GM18519 (cell line): ENCODE data around the gene TOP2A.
"Not testable (repeated sequence)": the region's sequence is repeated elsewhere in the genome, so short reads cannot be mapped to it uniquely, and the experiment has no call there.

Source experiments
- ATAC-seq: cut with Tn5 transposase; IDR thresholded peaks from one replicate; pipeline ENCODE4 v1.9.1; 2021; ENCODE audit warnings: mild to moderate bottlenecking, moderate library complexity; ENCODE audit not compliant: unreplicated experiment, low FRiP score

The TOP2A gene

GRCh38 chr17:40431231-40431602 lies 13.5 kb upstream of the TOP2A start:
- no peak for ATAC-seq

- no peak for ATAC-seq
These were observed 12.9 kb upstream of the TOP2A start for GRCh38 chr17:40430272-40431230.

- no peak for ATAC-seq
These were observed 9.4 kb upstream of the TOP2A start for GRCh38 chr17:40427002-40427491.

GRCh38 chr17:40425741-40426140 lies 8.0 kb upstream of the TOP2A start:
- ATAC-seq, result no peak

DNA sequence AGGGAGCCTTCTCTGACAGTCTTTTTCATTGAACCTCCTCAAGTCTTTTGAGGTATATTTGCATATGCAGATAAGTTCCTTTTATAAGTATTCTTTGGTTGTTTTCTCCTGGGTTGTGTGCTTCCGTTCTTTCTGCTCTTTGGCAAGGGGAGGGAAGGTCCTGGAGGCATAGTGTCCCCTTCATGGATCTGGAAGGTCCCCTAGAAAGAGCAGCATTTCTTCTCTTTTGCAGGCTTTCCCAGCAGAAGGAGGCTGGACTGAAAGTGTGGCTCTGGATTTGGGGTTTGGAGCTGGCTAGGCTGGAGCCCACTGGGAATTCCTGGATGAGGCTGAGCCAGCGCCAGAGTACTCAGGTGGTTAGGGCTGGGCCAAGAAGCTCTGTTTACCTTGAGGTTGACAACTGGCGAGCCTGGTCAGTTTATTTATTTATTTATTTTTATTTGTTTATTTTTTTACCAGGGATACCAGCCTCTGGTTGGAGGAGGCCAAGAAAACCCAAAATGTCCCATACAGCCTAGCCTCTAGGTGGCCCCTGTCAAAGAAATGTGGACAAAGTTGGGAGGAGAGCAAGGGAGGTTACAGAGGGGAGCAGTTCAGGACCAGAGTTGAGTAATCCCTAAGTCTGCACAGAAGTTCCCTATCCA lies 5.4 kb upstream of the TOP2A start:
- no peak for ATAC-seq

DNA sequence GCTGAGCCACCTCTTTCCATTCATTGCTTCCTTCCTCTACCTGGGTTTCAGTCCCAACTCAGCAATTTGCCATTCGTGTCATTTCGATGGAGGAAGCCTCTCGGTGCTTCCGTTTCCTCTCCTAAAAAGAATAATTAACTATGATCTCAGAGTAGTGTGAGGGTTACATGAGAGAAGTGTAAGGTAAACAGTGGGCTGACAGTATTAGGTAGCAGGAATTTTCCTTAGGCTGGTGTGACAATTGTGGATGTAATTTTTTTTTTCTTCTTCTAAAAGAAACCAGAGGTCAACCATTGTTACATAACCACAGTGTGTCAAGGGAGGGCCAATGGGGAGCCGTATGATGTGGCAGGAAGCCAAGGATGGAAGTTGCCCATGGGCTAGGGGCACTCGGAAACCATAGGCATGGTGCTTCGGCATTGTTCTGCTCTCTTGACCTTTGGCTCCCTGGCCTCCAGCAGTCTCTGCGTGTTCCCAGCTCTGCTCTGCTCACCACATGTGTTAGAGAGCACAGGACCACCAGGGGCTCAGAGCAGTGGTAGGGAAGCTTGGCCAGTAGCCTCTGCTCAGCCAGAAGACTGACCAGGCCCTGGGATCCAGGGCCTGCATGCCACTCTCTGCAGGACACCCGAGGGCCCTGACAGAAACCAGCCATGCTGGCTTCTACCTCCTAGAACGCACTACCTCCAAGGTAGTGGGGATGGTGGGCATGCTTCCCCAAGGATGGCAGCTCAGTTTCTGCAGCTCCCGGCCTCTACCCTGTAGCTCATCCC lies 2.0 kb upstream of the TOP2A start:
- ATAC-seq, result no peak

DNA sequence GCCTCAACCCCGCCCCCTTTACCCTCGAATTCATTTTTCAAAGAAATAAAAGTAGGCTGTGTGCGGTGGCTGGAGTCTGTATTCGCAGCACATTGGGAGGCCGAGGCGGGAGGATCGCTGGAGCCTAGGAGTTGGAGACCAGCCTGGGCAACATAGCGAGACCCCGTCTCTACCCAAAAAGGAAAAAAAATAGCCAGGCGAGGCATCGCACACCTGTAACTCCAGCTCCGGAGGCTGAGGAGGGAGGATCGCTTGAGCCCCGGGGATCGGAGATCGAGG lies 671 bp upstream of the TOP2A start:
- no peak for ATAC-seq

- ATAC-seq, result no peak
These were observed 463 bp downstream of the TOP2A start for GRCh38 chr17:40417258-40417608.

GRCh38 chr17:40416671-40417070 lies 1.0 kb downstream of the TOP2A start:
- ATAC-seq, result no peak

- ATAC-seq, result no peak
These were observed 2.3 kb downstream of the TOP2A start for GRCh38 chr17:40415390-40415789.

DNA sequence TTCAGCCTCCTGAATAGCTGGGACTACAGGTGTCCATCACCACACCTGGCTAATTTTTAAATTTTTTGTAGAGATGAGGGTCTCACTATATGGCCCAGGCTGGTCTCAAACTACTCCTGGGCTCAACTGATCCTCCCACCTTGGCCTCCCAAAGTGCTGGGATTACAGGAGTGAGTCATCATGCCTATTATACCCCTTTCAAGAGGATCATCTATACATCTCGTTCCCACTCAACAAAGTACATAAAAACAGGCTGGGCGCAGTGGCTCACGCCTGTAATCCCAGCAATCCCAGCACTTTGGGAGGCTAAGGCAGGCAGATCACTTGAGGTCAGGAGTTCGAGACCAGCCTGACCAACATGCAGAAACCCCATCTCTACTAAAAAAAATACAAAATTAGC lies 3.4 kb downstream of the TOP2A start:
- not testable (repeated sequence) for ATAC-seq

GRCh38 chr17:40412880-40413279 lies 4.8 kb downstream of the TOP2A start:
- ATAC-seq, result no peak

GRCh38 chr17:40411821-40412220 lies 5.9 kb downstream of the TOP2A start:
- ATAC-seq, result no peak

GRCh38 chr17:40410082-40410481 lies 7.6 kb downstream of the TOP2A start:
- ATAC-seq, result no peak

DNA sequence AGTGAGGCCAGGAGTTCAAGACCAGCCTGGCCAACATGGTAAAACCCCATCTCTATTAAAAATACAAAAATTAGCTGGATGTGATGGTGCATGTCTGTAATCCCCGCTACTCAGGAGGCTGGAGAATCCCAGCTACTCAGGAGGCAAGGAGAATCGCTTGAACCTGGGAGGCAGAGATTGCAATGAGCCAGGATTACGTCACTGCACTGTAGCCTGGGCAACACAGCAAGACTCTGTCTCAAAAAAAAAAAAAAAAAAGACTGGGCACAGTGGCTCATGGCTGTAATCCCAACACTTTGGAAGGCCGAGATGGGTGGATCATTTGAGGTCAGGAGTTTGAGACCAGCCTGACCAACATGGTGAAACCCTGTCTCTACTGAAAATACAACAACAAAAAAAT lies 8.2 kb downstream of the TOP2A start:
- not testable (repeated sequence) for ATAC-seq

DNA sequence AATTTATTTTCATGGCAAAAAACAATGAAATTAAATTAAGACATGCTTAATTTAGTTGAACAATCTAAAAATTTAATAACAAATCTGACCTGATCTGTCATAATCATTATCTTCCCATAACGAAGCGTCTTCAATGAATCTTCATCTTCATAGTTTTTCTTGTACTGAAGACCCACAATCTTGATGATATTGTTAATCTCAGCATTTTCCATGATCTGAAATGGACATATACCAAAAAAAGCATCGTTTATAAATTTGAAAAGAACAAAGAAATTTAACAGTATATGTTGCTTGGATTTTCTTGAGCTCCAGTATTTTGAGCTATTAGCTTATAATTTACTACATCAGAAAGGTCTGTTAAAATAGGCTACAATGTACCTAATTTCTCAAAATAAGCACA lies 10.2 kb downstream of the TOP2A start:
- ATAC-seq, result no peak

GRCh38 chr17:40404003-40404402 lies 13.7 kb downstream of the TOP2A start:
- ATAC-seq, result no peak

DNA sequence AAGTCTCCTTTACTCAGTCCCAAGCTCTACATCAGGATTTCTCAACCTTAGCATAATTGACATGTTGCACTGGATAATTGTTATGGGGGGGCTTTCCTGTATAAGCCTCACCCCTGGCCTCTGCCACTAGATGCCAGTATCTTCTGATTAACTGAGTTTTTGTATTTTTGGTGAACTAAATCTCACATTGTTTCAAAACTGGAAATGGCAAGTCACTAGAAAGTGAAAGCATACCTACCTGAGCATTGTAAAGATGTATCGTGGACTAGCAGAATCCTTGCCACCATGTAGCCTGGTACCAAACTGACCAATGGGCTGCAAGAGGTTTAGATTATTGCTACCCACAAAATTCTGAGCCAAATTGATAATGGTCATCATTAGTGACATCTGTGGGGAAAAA lies 15.0 kb downstream of the TOP2A start:
- no peak for ATAC-seq

DNA sequence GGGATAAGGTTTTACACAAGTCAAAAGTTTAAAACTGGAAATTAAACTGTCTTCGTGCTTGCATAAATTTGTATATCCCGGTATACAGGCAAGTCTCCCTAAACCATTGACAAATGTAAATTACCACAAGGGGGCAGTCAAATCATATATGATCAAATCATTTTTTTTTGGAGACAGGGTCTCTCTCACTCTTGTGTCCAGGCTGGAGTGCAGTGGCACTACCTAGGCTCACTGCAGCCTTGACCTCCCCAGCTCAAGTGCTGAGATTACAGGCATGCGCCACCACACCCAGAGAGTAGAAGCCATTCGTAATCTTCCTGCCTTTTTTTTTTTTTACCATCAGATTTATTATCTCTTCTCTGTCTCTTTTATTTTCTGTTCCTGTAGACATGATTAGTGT lies 18.5 kb downstream of the TOP2A start:
- ATAC-seq, result no peak

- ATAC-seq, result not testable (repeated sequence)
These were observed 31.1 kb downstream of the TOP2A start for GRCh38 chr17:40386555-40386954.

DNA sequence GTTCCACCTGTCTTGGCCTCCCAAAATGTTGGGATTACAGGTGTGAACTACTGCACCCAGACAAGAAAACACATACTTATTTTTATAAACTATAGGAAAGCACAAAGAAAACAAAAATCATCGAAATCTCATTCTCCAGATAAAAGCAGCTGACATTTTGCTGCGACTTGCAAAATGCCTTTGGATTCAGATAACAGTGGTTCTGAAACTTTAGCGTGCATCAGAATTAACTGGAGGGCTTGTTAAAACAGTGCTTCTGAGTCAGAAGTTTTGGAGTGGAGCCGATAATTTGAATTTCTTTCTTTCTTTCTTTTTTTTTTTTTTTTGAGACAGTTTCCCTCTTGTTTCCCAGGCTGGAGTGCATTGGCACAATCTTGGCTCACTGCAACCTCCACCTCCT lies 35.4 kb downstream of the TOP2A start:
- no peak for ATAC-seq
